CD14-positive monocyte (primary cell): ENCODE measurements around the gene PNMA6E. TPM values are rescaled to one million over a fixed set of nuclear protein-coding genes. Genes with fewer than 3 reads are reported as not detected.

ENCODE experiments used
- DNase-seq, 3 donors: peaks; one replicate each; pipeline ENCODE4 v3.0.0-alpha.2; 2011 to 2022
- H2AFZ ChIP-seq: 2 replicates; pipeline ENCODE4 v1.6.0; 2012; ENCODE audit warnings: mild to moderate bottlenecking, low read depth, low read length, inconsistent platforms; ENCODE audit not compliant: insufficient read depth, poor library complexity, severe bottlenecking
- H3K27ac ChIP-seq, 2 donors: 1 replicate in 1 of 2; 2 replicates in 1 of 2; pipeline ENCODE4 v1.5.1; 2012 to 2013; ENCODE audit warnings: low read length in 2 of 2, control low read depth in 1 of 2, inconsistent platforms in 1 of 2, low read depth in 1 of 2, mild to moderate bottlenecking in 1 of 2
- H3K27me3 ChIP-seq, 2 donors: one replicate each; pipeline versions ENCODE4 v1.6.0 to v1.6.1; 2011 to 2013; ENCODE audit warnings: low read length in 2 of 2; ENCODE audit not compliant: control insufficient read depth in 2 of 2, insufficient read depth in 2 of 2
- H3K36me3 ChIP-seq, 2 donors: replicated peaks in 1 of 2; 1 replicate in 1 of 2; 2 replicates in 1 of 2; pipeline versions ENCODE4 v1.5.1 to v1.6.1; 2012 to 2013; ENCODE audit warnings: low read length in 2 of 2, control low read depth in 1 of 2, inconsistent platforms in 1 of 2, mild to moderate bottlenecking in 1 of 2; ENCODE audit not compliant: insufficient read depth in 2 of 2, control insufficient read depth in 1 of 2
- H3K4me1 ChIP-seq, 2 donors: 1 replicate in 1 of 2; 2 replicates in 1 of 2; pipeline versions ENCODE4 v1.5.1 to v1.6.1; 2012 to 2013; ENCODE audit warnings: low read length in 2 of 2, control low read depth in 1 of 2, inconsistent platforms in 1 of 2, mild to moderate bottlenecking in 1 of 2, moderate library complexity in 1 of 2; ENCODE audit not compliant: insufficient read depth in 2 of 2, control insufficient read depth in 1 of 2
- H3K4me2 ChIP-seq: replicated peaks from 2 replicates; pipeline ENCODE3; 2012; ENCODE audit warnings: low read length, moderate library complexity, mild to moderate bottlenecking; ENCODE audit not compliant: poor library complexity, severe bottlenecking; ENCODE audit errors: extremely low read depth
- H3K4me3 ChIP-seq, 3 experiments: fragments of 200-600 bp in 1 of 3; sonication (generic) in 1 of 3; replicated peaks in 1 of 3; 1 replicate in 2 of 3; 2 replicates in 1 of 3; pipeline ENCODE4 v1.5.1; 2011 to 2013; ENCODE audit warnings: low read length in 3 of 3, mild to moderate bottlenecking in 3 of 3, control low read depth in 2 of 3, low read depth in 2 of 3, inconsistent platforms in 1 of 3, moderate library complexity in 1 of 3
- H3K79me2 ChIP-seq: 2 replicates; pipeline ENCODE4 v1.6.0; 2012; ENCODE audit warnings: mild to moderate bottlenecking, control low read depth, inconsistent platforms, low read length, moderate library complexity; ENCODE audit not compliant: insufficient read depth
- H3K9ac ChIP-seq: 2 replicates; pipeline ENCODE4 v1.6.0; 2017; ENCODE audit warnings: low read length, mild to moderate bottlenecking; ENCODE audit not compliant: insufficient read depth, poor library complexity, severe bottlenecking
- H3K9me3 ChIP-seq, 2 donors: replicated peaks in 1 of 2; 1 replicate in 1 of 2; 2 replicates in 1 of 2; pipeline versions ENCODE4 v1.5.1 to v1.6.1; 2012 to 2013; ENCODE audit warnings: low read length in 2 of 2, control low read depth in 1 of 2; ENCODE audit not compliant: control insufficient read depth in 1 of 2, insufficient read depth in 1 of 2
- H4K20me1 ChIP-seq: 2 replicates; pipeline ENCODE4 v1.6.0; 2012; ENCODE audit warnings: mild to moderate bottlenecking, low read length, control low read depth, moderate library complexity; ENCODE audit not compliant: insufficient read depth
- H3K27ac Mint-ChIP-seq, 7 donors: one replicate each; pipeline ENCODE4 v1.8.0; 2020; ENCODE audit warnings: mild to moderate bottlenecking in 7 of 7, mixed read lengths in 7 of 7, moderate library complexity in 6 of 7, inconsistent platforms in 2 of 7
- H3K27me3 Mint-ChIP-seq, 3 donors: one replicate each; pipeline ENCODE4 v1.8.0; 2021 to 2022; ENCODE audit warnings: low read depth in 3 of 3, mild to moderate bottlenecking in 3 of 3, mixed read lengths in 3 of 3, moderate library complexity in 3 of 3, inconsistent platforms in 1 of 3
- H3K36me3 Mint-ChIP-seq, 2 donors: one replicate each; pipeline ENCODE4 v1.8.0; 2020; ENCODE audit warnings: mixed read lengths in 2 of 2, inconsistent platforms in 1 of 2, mild to moderate bottlenecking in 1 of 2
- H3K4me1 Mint-ChIP-seq: one replicate; pipeline ENCODE4 v1.8.0; 2020; ENCODE audit warnings: mild to moderate bottlenecking, mixed read lengths
- H3K4me3 Mint-ChIP-seq, 2 donors: one replicate each; pipeline ENCODE4 v1.8.0; 2020; ENCODE audit warnings: mild to moderate bottlenecking in 2 of 2, mixed read lengths in 2 of 2, moderate library complexity in 1 of 2
- H3K9me3 Mint-ChIP-seq, 7 donors: one replicate each; pipeline ENCODE4 v1.8.0; 2020 to 2022; ENCODE audit warnings: mixed read lengths in 7 of 7, mild to moderate bottlenecking in 6 of 7, moderate library complexity in 6 of 7, inconsistent platforms in 2 of 7
- CTCF ChIP-seq: fragments of 200-600 bp; IDR thresholded peaks from one replicate; pipeline ENCODE4 v1.8.0; 2022; ENCODE audit warnings: antibody characterized with exemption, mild to moderate bottlenecking
- WGBS: methylation state at CpG from one replicate; pipeline ENCODE4 v1.1.5; 2013; ENCODE audit warnings: missing lambda C conversion rate; ENCODE audit not compliant: insufficient coverage; 5-methylcytosine and 5-hydroxymethylcytosine counted together
- intact Hi-C, 2 donors: fragments of 100-400 bp; cut with micrococcal nuclease; formaldehyde crosslinking; loops; one replicate each; pipeline versions ENCODE4 v1.15.0 to v1.15.1; 2023
- polyA plus RNA-seq, 3 donors: library from polyadenylated mRNA; depleted of rRNA in 1 of 3; unstranded in 2 of 3; stranded (reverse) in 1 of 3; fragments of 300-500 nt in 2 of 3; fragments of >200 nt in 1 of 3; fragmentation: Illumina TruSeq in 2 of 3; gene quantifications; 1 replicate in 2 of 3; 2 replicates in 1 of 3; pipeline ENCODE4 v1.2.3, GENCODE V29; 2012 to 2021

Gene PNMA6E
- polyA plus RNA-seq, 3 donors = not detected

DNA sequence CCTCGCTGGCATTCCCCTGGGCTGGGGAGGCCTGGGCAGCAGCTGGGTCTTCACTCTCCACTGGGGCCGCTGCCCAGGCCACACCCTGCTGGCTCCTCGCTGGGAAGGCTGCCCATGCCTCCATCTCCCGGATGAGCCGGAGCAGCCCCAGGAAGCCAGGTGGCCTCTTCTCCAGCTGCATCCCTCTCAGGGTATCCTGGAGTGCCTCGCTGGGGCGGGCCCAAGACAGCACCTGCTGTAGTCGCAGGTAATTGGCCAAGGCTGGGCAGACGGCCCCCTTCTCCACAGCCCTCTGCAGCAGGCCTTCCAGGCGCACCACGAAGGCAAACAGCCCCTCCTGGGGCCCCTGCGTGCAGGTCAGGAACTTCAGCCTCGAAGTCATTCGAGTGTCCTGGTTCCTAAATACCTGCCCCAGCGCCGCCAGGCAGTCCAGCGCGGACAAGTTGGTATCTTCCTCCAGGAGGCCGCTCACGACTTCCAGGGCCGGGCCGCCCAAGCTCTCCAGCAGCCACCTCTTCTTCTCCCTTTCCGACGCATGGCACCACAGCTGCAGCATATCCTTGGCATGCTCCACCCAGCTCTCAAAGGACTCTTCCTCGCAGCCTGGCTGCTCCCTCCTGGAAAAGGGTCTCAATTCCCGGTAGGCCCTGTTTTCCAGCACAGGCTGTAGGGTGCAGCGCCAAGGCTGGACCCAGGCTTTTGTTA lies 3.7 kb downstream of the PNMA6E start:
- Histone ChIP-seq H3K36me3 (no peaks in the 10 kb centered on the region), H3K4me2 (no peak overlapping the region), H2AFZ (no peak overlapping the region), H3K4me3 (no peak overlapping the region), H3K27me3 (no peaks in the 10 kb centered on the region), H3K9me3 (peaks cover 0 to 7% of the 10 kb centered on the region in 2 donors), H4K20me1 (no peaks in the 10 kb centered on the region), H3K4me1 (peaks cover 0 to 2% of the 10 kb centered on the region in 2 donors), H3K9ac (no peak overlapping the region), H3K27ac (no peak overlapping the region), H3K79me2 (no peaks in the 10 kb centered on the region)
- no peak overlapping the region for H3K27ac Mint-ChIP-seq
- no peaks in the 10 kb centered on the region for H3K36me3 Mint-ChIP-seq
- H3K9me3 Mint-ChIP-seq = peaks cover 0 to 10% (median 7%) of the 10 kb centered on the region in 7 donors
- H3K4me3 Mint-ChIP-seq = no peak overlapping the region
- peaks cover 3 to 8% (median 6%) of the 10 kb centered on the region in 3 donors for H3K27me3 Mint-ChIP-seq
- peaks cover 4% of the 10 kb centered on the region for H3K4me1 Mint-ChIP-seq
- 96% methylated on average over 22 of the region's 27 CpGs for WGBS
- DNase-seq = no peak
- TF ChIP-seq CTCF = no peak
- intact Hi-C loops = no loop called here

GRCh38 chrX:153396320-153397195 lies 4.6 kb downstream of the PNMA6E start:
- H3K36me3 ChIP-seq = no peaks in the 10 kb centered on the region
- H3K4me3 Mint-ChIP-seq = no peak overlapping the region
- no peaks in the 10 kb centered on the region for H3K27me3 ChIP-seq
- TF ChIP-seq CTCF = no peak
- H3K4me1 Mint-ChIP-seq = peaks cover 4% of the 10 kb centered on the region
- H3K4me3 ChIP-seq = no peak overlapping the region
- WGBS = 97% methylated on average over 13 of the region's 26 CpGs
- H4K20me1 ChIP-seq = no peaks in the 10 kb centered on the region
- no peak overlapping the region for H3K9ac ChIP-seq
- no peak overlapping the region for H2AFZ ChIP-seq
- peaks cover 0 to 2% of the 10 kb centered on the region in 2 donors for H3K4me1 ChIP-seq
- H3K27ac Mint-ChIP-seq = no peak overlapping the region
- H3K4me2 ChIP-seq = no peak overlapping the region
- H3K9me3 ChIP-seq = peaks cover 0 to 7% of the 10 kb centered on the region in 2 donors
- H3K27ac ChIP-seq = no peak overlapping the region
- H3K9me3 Mint-ChIP-seq = peaks cover 0 to 9% (median 4%) of the 10 kb centered on the region in 7 donors
- no peaks in the 10 kb centered on the region for H3K79me2 ChIP-seq
- intact Hi-C loops = no loop called here
- H3K36me3 Mint-ChIP-seq = no peaks in the 10 kb centered on the region
- no peak for DNase-seq
- peaks cover 2 to 8% (median 3%) of the 10 kb centered on the region in 3 donors for H3K27me3 Mint-ChIP-seq
